ENCODE results near the gene MANSC1. TPM values are rescaled to one million over a fixed set of nuclear protein-coding genes. Genes with fewer than 3 reads are reported as not detected.
"Not testable (repeated sequence)": the region's sequence is repeated elsewhere in the genome, so short reads cannot be mapped to it uniquely, and the experiment has no call there.

MANSC1 gene
- total and polyA plus RNA-seq, 10 of the 15 experiments (the other 5 are each of a cell fraction or from before 2014, with no cell fraction given) = 0.02 to 0.23 (median 0.11) TPM; not detected in 2

- no peak for TF ChIP-seq ZBTB33 (IDR thresholded peaks at IDR 0.05)
- TF ChIP-seq SIN3A (IDR thresholded peaks at IDR 0.05; ENCODE audit: low read depth, low read length) = no peak
- no peak for TF ChIP-seq RUNX3 (IDR thresholded peaks at IDR 0.05; ENCODE audit: low read length)
- TF ChIP-seq ASH2L (IDR thresholded peaks at IDR 0.05; ENCODE audit: borderline replicate concordance, low read depth) = no peak
Observed at GRCh38 chr12:12319451-12320183, 30.4 kb downstream of the MANSC1 start (continued).

DNA sequence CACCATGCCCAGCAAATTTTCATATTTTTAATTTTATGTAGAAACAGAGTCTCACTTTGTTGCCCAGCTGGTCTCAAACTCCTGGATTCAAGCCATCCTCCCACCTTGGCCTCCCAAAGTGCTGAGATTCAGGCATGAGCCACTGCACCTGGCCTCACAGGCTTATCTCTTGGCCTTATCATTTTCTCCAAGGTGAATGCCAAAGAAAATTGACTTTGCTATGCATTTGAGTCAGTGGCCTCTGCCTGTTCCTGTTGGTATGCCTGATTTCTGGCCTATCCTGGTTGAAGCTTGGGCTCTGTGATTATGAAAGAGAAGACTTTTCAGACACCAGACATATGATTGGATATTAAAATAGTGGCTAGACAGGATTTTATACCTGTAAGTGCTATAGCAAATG lies 34.2 kb downstream of the MANSC1 start:
- intact Hi-C loops (cut with micrococcal nuclease; ENCODE audit: unreplicated experiment) (no loop called here), in situ Hi-C loops (cut with MboI) (no loop called here)
- H3K4me2 ChIP-seq (ENCODE audit: control insufficient read depth, insufficient read depth) = no peak overlapping the region
- no peak overlapping the region for H3K27ac ChIP-seq (ENCODE audit: control insufficient read depth, insufficient read depth)
- ChIA-PET POLR2A (no interaction called here), SMC1A (ENCODE audit: uncharacterized antibody, unreplicated experiment) (no interaction called here), CTCF (interaction anchor here (2.3 kb wide), 1 partner anchor 11 kb away, joined by 11 read pairs; no protein-coding TSS in a partner anchor), RAD21 (ENCODE audit: unreplicated experiment) (interaction anchor here (0.7 kb wide), 1 partner anchor 233 kb away, joined by 3 read pairs; no protein-coding TSS in a partner anchor)
- H3K27me3 ChIP-seq (replicated peaks in 1 of 2; ENCODE audit: control insufficient read depth in 2 of 2, insufficient read depth in 2 of 2, low read length in 1 of 2) = no peaks in the 10 kb centered on the region
- no peaks in the 10 kb centered on the region for H3K79me2 ChIP-seq (ENCODE audit: control insufficient read depth, insufficient read depth, low read length)
- no peaks in the 10 kb centered on the region for H3K9me3 ChIP-seq (replicated peaks; ENCODE audit: control insufficient read depth, insufficient read depth, low read length)
- ATAC-seq (no peak), FAIRE-seq (no peak), DNase-seq (ENCODE audit: low read depth, low spot score) (no peak)
- no peaks in the 10 kb centered on the region for H3K36me3 ChIP-seq (ENCODE audit: control insufficient read depth in 2 of 2, insufficient read depth in 2 of 2, low read length in 1 of 2)
- TF ChIP-seq IRF4 (IDR thresholded peaks at IDR 0.05; ENCODE audit: low read depth, low read length) = no peak
- TF ChIP-seq, protein P1, sequence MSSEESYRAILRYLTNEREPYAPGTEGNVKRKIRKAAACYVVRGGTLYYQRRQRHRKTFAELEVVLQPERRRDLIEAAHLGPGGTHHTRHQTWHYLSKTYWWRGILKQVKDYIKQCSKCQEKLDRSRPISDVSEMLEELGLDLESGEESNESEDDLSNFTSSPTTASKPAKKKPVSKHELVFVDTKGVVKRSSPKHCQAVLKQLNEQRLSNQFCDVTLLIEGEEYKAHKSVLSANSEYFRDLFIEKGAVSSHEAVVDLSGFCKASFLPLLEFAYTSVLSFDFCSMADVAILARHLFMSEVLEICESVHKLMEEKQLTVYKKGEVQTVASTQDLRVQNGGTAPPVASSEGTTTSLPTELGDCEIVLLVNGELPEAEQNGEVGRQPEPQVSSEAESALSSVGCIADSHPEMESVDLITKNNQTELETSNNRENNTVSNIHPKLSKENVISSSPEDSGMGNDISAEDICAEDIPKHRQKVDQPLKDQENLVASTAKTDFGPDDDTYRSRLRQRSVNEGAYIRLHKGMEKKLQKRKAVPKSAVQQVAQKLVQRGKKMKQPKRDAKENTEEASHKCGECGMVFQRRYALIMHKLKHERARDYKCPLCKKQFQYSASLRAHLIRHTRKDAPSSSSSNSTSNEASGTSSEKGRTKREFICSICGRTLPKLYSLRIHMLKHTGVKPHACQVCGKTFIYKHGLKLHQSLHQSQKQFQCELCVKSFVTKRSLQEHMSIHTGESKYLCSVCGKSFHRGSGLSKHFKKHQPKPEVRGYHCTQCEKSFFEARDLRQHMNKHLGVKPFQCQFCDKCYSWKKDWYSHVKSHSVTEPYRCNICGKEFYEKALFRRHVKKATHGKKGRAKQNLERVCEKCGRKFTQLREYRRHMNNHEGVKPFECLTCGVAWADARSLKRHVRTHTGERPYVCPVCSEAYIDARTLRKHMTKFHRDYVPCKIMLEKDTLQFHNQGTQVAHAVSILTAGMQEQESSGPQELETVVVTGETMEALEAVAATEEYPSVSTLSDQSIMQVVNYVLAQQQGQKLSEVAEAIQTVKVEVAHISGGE (CRISPR knock-in tag; IDR thresholded peaks at IDR 0.05) = no peak
- H3K4me3 ChIP-seq = no peak overlapping the region
- no peak overlapping the region for H3K9ac ChIP-seq (ENCODE audit: control insufficient read depth, insufficient read depth, low read length)
- no peaks in the 10 kb centered on the region for H4K20me1 ChIP-seq (ENCODE audit: control insufficient read depth, insufficient read depth)
- H2AFZ ChIP-seq (ENCODE audit: control insufficient read depth, low read depth, low read length) = no peak overlapping the region
- no TSS peak for BruUV-seq (replicated peaks)
- no peaks in the 10 kb centered on the region for H3K4me1 ChIP-seq (ENCODE audit: control insufficient read depth, insufficient read depth, low read length)

DNA sequence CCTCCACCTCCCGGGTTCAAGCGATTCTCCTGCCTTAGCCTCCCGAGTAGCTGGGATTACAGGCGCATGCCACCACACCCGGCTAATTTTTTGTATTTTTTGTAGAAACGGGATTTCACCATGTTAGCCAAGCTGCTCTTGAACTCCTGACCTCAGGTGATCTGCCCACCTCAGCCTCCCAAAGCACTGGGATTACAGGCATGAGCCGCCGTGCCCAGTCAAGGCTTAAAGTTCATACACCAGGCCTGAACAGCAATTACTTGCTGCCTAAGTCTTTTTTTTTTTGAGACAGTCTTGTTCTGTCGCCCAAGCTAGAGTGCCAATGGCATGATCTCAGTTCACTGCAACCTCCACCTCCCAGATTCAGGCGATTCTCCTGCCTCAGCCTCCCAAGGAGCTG lies 39.3 kb downstream of the MANSC1 start:
- H4K20me1 ChIP-seq (ENCODE audit: control insufficient read depth, insufficient read depth); H3K4me3 ChIP-seq; H3K36me3 ChIP-seq (ENCODE audit: control insufficient read depth in 2 of 2, insufficient read depth in 2 of 2, low read length in 1 of 2); H3K4me1 ChIP-seq (ENCODE audit: control insufficient read depth, insufficient read depth, low read length); H3K4me2 ChIP-seq (ENCODE audit: control insufficient read depth, insufficient read depth); FAIRE-seq; H3K27ac ChIP-seq (ENCODE audit: control insufficient read depth, insufficient read depth); H3K9ac ChIP-seq (ENCODE audit: control insufficient read depth, insufficient read depth, low read length); BruUV-seq (replicated peaks); ATAC-seq; H2AFZ ChIP-seq (ENCODE audit: control insufficient read depth, low read depth, low read length); intact Hi-C loops (cut with micrococcal nuclease; ENCODE audit: unreplicated experiment); SMC1A ChIA-PET (ENCODE audit: uncharacterized antibody, unreplicated experiment); H3K27me3 ChIP-seq (replicated peaks in 1 of 2; ENCODE audit: control insufficient read depth in 2 of 2, insufficient read depth in 2 of 2, low read length in 1 of 2); H3K79me2 ChIP-seq (ENCODE audit: control insufficient read depth, insufficient read depth, low read length); in situ Hi-C loops (cut with MboI); H3K9me3 ChIP-seq (replicated peaks; ENCODE audit: control insufficient read depth, insufficient read depth, low read length); DNase-seq (ENCODE audit: low read depth, low spot score): not testable (repeated sequence)
- RAD21 ChIA-PET (ENCODE audit: unreplicated experiment) = interaction anchor here (0.9 to 1.3 kb wide), 2 partner anchors 23 to 228 kb away, joined by 3 read pairs; no protein-coding TSS in a partner anchor
- CTCF ChIA-PET = interaction anchor here (1.0 kb wide), 1 partner anchor 16 kb away, joined by 3 read pairs; no protein-coding TSS in a partner anchor
- 68% methylated on average over 10 of the region's 10 CpGs for WGBS (ENCODE audit: insufficient coverage, insufficient replicate concordance, low lambda C conversion rate, missing lambda C conversion rate)
- POLR2A ChIA-PET = interaction anchor here (0.6 kb wide), 1 partner anchor 27 kb away, joined by 4 read pairs; no protein-coding TSS in a partner anchor

Measured in GM12878 (cell line).